ENCODE measurements around the gene ACADS.

The ACADS gene

DNA sequence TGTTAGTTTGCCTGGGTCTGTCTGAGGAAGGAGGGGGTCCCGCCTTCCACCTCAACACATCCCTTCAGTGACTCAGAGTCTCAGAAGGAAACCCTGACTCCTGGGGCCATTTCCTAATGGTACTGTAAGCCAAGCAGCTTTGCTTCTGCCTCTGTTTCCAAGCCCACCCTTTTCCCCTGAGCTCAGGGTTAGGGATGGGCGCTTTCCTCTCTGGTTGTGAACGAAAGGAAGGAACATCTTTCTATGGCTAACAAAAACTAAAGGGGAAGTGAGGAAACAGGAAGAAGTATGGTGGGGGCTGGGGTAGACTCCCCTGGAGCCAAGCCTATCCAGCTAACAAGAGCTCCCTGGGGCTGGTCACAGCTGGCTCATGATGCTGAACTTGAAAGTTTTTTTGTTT, 27.0 kb upstream of the ACADS start:
- Histone ChIP-seq H3K4me3 (ENCODE audit: low read depth, low read length) (no peak overlapping the region), H3K27ac (ENCODE audit: extremely low read depth, low read depth, low read length) (no peak overlapping the region), H3K36me3 (ENCODE audit: control insufficient read depth in 2 of 2, insufficient read depth in 1 of 2, low read length in 2 of 2) (peaks cover 50 to 100% of the 10 kb centered on the region in 2 experiments), H3K9me3 (ENCODE audit: control insufficient read depth, insufficient read depth, low read depth, low read length) (no peaks in the 10 kb centered on the region), H3K4me1 (ENCODE audit: control insufficient read depth, insufficient read depth, low read length) (no peaks in the 10 kb centered on the region)
- TF ChIP-seq ZNF624 (tag by site-specific recombination; IDR thresholded peaks at IDR 0.05) (no peak), REPIN1 (tag by site-specific recombination; IDR thresholded peaks at IDR 0.05; ENCODE audit: low read depth) (no peak), KLF8 (tag by site-specific recombination; IDR thresholded peaks at IDR 0.05) (no peak), ZNF747 (tag by site-specific recombination; IDR thresholded peaks at IDR 0.05) (no peak), ZNF391 (tag by site-specific recombination; IDR thresholded peaks at IDR 0.05; ENCODE audit: borderline replicate concordance, low read depth) (no peak), ZNF433 (tag by site-specific recombination; IDR thresholded peaks at IDR 0.05; ENCODE audit: low read depth) (no peak), ZNF266 (tag by site-specific recombination; IDR thresholded peaks at IDR 0.05; ENCODE audit: low read depth) (no peak), GLI2 (tag by site-specific recombination; IDR thresholded peaks at IDR 0.05; ENCODE audit: borderline replicate concordance, low read depth) (no peak)
- ChIA-PET POLR2A (interaction anchor here (1.1 to 2.0 kb wide), 3 partner anchors 9 to 12 kb away, joined by 3 to 6 read pairs (median 4); partner anchors contain the start of genes MLEC and UNC119B), CTCF (interaction anchor here (0.9 to 1.7 kb wide), 4 partner anchors 49 to 311 kb away, joined by 3 to 4 read pairs (median 4); no protein-coding TSS in a partner anchor)

DNA sequence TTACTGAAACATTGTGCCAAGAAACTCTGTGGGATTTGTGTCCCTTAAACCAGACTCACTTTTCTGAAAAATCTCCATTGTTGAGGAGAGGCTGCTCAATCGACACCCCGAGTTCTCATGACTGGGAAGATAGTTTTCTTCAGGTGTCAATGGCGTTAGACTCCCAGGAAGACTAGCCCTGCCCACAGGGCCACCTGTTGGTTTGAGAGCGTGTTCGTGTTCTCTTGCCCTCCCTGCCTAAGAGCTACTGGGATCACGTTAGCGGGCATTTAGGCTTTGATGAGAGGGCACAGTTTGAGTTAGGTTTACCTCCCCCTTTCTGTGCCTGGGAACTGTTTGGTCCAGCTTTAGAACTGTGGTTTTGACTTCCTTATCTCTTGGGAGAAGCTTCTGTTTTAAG, 26.1 kb upstream of the ACADS start:
- H3K9me3 ChIP-seq (ENCODE audit: control insufficient read depth, insufficient read depth, low read depth, low read length) = no peaks in the 10 kb centered on the region
- ChIA-PET POLR2A (no interaction called here), CTCF (interaction anchor here (0.6 to 3.3 kb wide), 4 partner anchors 50 to 272 kb away, joined by 3 to 10 read pairs (median 4); no protein-coding TSS in a partner anchor)
- peaks cover 42 to 93% of the 10 kb centered on the region in 2 experiments for H3K36me3 ChIP-seq (ENCODE audit: control insufficient read depth in 2 of 2, insufficient read depth in 1 of 2, low read length in 2 of 2)
- H3K27ac ChIP-seq (ENCODE audit: extremely low read depth, low read depth, low read length) = no peak overlapping the region
- no peak overlapping the region for H3K4me3 ChIP-seq (ENCODE audit: low read depth, low read length)
- peak; percentile 82; the same call in 1 of the 2 replicates for TF ChIP-seq SCRT2 (tag by site-specific recombination; IDR thresholded peaks at IDR 0.05)
- no peak for TF ChIP-seq MYNN (tag by site-specific recombination; IDR thresholded peaks at IDR 0.05; ENCODE audit: borderline replicate concordance)
- TF ChIP-seq SCRT1 (tag by site-specific recombination; IDR thresholded peaks at IDR 0.05; ENCODE audit: borderline replicate concordance) = peak; percentile 75
- no peaks in the 10 kb centered on the region for H3K4me1 ChIP-seq (ENCODE audit: control insufficient read depth, insufficient read depth, low read length)

DNA sequence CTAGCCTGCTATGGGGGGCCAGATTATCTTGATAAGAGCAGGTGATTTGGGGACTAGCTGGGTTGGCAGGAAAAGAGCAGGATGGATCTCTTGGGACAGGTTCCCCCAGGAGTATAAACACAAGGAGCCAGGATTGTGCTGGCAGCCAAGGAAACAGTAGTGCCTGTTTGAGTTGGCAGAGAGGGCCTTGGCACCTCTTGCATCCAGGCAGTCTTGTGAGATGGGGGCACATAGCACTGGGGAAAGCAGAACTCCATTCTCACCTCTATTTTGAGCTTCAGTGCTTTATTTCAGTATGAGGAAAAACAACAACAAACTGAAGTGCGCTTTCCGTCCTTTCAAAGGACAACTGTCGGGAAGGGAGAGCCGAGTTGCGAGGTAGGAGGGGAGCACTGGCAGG, 24.7 kb upstream of the ACADS start:
- ChIA-PET POLR2A (interaction anchor here (1.1 kb wide), 1 partner anchor 24 kb away, joined by 3 read pairs; no protein-coding TSS in a partner anchor), CTCF (interaction anchor here (0.5 to 3.3 kb wide), 2 partner anchors 52 to 240 kb away, joined by 3 to 10 read pairs; no protein-coding TSS in a partner anchor)
- Histone ChIP-seq H3K9me3 (ENCODE audit: control insufficient read depth, insufficient read depth, low read depth, low read length) (no peaks in the 10 kb centered on the region), H3K36me3 (ENCODE audit: control insufficient read depth in 2 of 2, insufficient read depth in 1 of 2, low read length in 2 of 2) (peaks cover 38 to 83% of the 10 kb centered on the region in 2 experiments), H3K4me3 (ENCODE audit: low read depth, low read length) (no peak overlapping the region), H3K4me1 (ENCODE audit: control insufficient read depth, insufficient read depth, low read length) (no peaks in the 10 kb centered on the region), H3K27ac (ENCODE audit: extremely low read depth, low read depth, low read length) (no peak overlapping the region)
- TF ChIP-seq ZSCAN16 (tag by site-specific recombination; IDR thresholded peaks at IDR 0.05) = no peak
- no peak for TF ChIP-seq MEIS1 (CRISPR knock-in tag; IDR thresholded peaks at IDR 0.05; ENCODE audit: borderline replicate concordance)
- TF ChIP-seq, protein P1, sequence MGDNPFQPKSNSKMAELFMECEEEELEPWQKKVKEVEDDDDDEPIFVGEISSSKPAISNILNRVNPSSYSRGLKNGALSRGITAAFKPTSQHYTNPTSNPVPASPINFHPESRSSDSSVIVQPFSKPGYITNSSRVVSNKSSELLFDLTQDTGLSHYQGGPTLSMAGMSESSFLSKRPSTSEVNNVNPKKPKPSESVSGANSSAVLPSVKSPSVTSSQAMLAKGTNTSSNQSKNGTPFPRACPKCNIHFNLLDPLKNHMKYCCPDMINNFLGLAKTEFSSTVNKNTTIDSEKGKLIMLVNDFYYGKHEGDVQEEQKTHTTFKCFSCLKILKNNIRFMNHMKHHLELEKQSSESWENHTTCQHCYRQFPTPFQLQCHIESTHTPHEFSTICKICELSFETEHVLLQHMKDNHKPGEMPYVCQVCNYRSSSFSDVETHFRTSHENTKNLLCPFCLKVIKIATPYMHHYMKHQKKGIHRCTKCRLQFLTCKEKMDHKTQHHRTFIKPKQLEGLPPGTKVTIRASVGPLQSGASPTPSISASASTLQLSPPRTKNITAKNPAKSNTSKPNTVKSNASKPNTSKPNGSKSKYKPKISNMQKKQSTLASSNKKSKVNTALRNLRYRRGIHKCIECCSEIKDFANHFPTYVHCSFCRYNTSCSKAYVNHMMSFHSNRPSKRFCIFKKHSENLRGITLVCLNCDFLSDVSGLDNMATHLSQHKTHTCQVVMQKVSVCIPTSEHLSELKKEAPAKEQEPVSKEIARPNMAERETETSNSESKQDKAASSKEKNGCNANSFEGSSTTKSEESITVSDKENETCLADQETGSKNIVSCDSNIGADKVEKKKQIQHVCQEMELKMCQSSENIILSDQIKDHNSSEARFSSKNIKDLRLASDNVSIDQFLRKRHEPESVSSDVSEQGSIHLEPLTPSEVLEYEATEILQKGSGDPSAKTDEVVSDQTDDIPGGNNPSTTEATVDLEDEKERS (tag by site-specific recombination; IDR thresholded peaks at IDR 0.05) = no peak
- no peak for TF ChIP-seq ZNF426 (tag by site-specific recombination; IDR thresholded peaks at IDR 0.05)
- no peak for TF ChIP-seq TRIM28 (IDR thresholded peaks at IDR 0.05; ENCODE audit: borderline replicate concordance, low read length)
- TF ChIP-seq ZNF560 (tag by site-specific recombination; IDR thresholded peaks at IDR 0.05; ENCODE audit: borderline replicate concordance) = no peak
- TF ChIP-seq ZBTB6 (tag by site-specific recombination; IDR thresholded peaks at IDR 0.05) = no peak
- TF ChIP-seq TSHZ1 (tag by site-specific recombination; IDR thresholded peaks at IDR 0.05; ENCODE audit: borderline replicate concordance) = no peak
- no peak for TF ChIP-seq TCF7L2 (IDR thresholded peaks at IDR 0.05; ENCODE audit: borderline replicate concordance, low read depth, low read length)
- TF ChIP-seq ZNF645 (tag by site-specific recombination; IDR thresholded peaks at IDR 0.05) = no peak

Data from HEK293 (cell line).